Dermis microvascular lymphatic vessel endothelial cell (primary cell): Measurements from ENCODE around the gene SGSH. TPM values are rescaled to one million over a fixed set of nuclear protein-coding genes. Genes with fewer than 3 reads are reported as not detected.
"Not testable (repeated sequence)": the region's sequence is repeated elsewhere in the genome, so short reads cannot be mapped to it uniquely, and the experiment has no call there.

ENCODE experiments used
- DNase-seq, 2 donors: peaks; one replicate each; pipeline versions ENCODE4 v3.0.0 to v3.0.0-alpha.2; 2010; ENCODE audit warnings: low read depth in 2 of 2
- total RNA-seq: library from RNA; depleted of rRNA; stranded (reverse); fragments of >200 nt; gene quantifications from 2 replicates; pipeline ENCODE4 v1.2.1, GENCODE V29; 2014

Gene SGSH
- total RNA-seq, 1 donor from 2014 or later = 7.7 TPM

DNA sequence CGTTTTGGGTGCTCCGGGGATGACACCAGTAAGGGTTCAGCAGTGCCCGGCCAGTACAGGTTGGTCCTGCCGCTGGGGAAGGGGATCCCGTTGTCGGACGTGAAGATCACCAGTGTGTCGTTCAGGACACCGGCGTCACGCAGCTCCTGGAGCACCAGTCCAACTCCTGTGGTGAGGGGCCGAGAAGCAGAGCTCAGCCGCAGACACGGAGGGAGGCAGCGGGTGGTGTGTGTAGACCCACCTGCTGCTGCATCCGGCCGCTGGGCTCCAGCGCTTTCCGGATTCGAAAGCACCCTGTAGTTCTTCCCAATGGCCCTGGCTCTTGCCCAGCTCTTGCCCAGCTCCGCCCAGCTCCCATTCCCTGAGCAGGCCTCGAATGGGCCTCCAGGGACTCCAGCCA, 8.0 kb downstream of the SGSH start:
- DNase-seq = no peak

GRCh38 chr17:80210348-80211108, 9.6 kb downstream of the SGSH start:
- DNase-seq = no peak

DNA sequence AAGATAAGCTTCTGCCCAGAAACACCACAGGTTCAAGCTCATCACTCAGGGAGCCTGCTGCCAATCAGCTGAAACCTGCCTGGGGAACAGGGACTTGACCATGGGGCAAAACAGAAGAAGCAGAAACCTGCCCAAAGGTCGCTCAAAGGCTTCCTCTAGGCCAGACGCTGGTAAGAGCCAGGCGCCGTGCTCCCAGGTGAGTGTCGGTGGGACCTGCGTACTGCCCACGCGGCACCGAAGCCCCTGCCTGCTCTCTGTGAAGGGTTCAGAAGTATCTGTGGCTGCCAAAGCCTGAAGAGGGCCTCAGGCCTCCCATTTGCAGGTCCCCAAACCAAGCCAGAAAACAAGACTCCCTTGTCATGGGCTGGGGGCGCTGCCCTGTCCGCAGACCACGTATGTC, 10.4 kb downstream of the SGSH start:
- no peak for DNase-seq

DNA sequence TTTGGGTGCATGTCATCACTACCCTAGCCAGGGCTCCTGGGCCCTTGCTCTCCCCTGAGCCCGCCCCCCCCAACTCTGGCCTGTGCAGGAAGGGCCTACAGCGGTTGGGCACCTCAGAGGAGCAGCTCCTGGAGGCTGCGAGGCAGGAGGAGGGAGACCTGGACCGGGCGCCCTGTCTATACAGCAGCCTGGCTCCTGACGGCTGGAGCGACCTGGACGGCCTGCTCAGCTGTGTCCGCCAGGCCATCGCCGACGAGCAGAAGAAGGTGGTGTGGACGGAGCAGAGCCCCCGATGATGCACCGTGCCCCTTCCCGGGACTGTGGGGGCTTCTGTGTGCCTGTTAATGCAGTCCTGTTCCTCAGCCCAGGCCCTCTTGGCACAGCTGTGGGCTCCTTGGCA, 12.1 kb downstream of the SGSH start:
- no peak for DNase-seq

GRCh38 chr17:80205811-80206210, 14.3 kb downstream of the SGSH start:
- no peak for DNase-seq

- DNase-seq = no peak
Observed at GRCh38 chr17:80204626-80205468, 15.3 kb downstream of the SGSH start.

- no peak for DNase-seq
Observed at GRCh38 chr17:80203471-80203963, 16.6 kb downstream of the SGSH start.

GRCh38 chr17:80202197-80202596, 17.9 kb downstream of the SGSH start:
- no peak for DNase-seq

GRCh38 chr17:80201446-80201845, 18.7 kb downstream of the SGSH start:
- DNase-seq = no peak

GRCh38 chr17:80199295-80199694, 20.8 kb downstream of the SGSH start:
- not testable (repeated sequence) for DNase-seq

DNA sequence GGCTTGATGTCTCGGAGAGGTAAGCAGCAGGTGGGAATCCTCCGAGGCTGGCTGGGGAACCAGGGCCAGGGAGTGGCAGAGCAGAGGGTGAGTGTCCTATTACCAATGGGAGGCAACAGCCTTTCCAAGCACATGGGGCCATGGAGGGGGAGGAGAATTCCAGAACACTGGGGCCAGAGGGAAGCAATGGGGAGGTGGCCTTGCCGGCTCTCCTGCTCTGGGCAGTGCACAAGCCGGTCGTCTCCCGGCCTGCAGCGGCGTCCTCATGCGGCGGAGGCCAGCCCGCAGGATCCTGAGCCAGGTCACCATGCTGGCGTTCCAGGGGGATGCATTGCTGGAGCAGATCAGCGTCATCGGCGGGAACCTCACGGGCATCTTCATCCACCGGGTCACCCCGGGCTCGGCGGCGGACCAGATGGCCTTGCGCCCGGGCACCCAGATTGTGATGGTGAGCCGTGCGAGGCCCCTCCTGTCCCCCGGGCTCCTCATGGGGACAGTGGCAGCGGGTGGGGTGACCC, 21.9 kb downstream of the SGSH start:
- no peak for DNase-seq

GRCh38 chr17:80196652-80197051, 23.5 kb downstream of the SGSH start:
- DNase-seq = no peak

- peak in 1 of 2 donors; percentile 22 for DNase-seq
Observed at GRCh38 chr17:80195671-80196529, 24.2 kb downstream of the SGSH start.

- DNase-seq = no peak
Observed at GRCh38 chr17:80195141-80195540, 25.0 kb downstream of the SGSH start.

DNA sequence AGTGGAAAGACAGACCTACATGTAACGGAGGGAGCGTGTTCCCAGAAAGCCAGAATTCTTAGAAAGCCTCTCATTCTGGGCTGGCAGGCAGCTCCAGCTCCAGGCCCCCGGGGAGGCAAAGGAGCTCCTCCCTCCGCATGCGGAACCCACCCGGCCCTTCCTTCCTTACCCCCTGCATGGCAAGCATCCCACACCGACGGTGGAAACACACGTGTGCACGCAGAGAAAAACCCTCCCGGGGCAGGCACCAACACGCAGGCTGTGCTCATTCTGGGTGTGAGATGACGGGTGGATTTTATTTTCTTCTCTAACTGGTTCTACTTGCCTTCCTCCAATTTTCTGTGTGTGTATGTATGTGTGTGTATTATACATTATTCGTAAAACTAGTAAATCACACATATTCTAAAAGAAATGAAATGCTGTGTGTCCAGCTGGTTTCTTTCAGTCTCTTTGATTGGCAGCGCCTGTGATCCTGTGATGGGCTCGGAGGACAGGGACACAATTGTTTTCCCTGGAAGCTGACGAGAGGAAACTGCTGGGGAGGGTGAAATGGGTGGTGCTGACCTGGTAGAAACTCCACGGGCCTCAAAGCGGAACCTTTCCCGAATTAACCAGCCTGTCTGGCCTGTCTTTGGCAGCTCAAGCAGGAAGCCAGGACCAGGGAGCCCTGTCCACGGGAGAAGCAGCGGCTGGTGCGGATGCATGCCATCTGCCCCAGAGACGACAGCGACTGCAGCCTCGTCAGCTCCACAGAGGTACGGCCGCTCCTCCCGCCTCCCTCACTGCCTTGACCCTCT, 28.1 kb downstream of the SGSH start:
- peak; percentile 49 to 76 for DNase-seq

DNA sequence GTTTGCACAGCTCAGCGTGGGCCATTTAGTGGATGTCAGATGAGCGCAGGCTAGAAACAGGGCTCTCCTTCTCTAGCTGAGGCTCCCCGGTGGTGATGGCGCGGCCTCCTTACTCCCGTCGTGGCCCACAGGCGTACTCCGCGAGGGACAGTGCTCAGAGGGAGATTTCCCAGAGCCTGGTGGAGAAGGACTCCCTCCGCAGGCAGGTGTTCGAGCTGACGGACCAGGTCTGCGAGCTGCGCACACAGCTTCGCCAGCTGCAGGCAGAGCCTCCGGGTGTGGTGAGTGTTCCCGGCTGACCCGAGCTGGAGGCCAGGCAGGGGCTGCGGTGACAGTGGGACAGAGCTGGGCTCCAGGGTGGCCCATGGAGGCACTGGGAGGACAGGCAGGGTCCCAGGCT, 28.9 kb downstream of the SGSH start:
- DNase-seq = no peak

GRCh38 chr17:80190716-80191115, 29.4 kb downstream of the SGSH start:
- DNase-seq = no peak

- DNase-seq = no peak
Observed at GRCh38 chr17:80189611-80190010, 30.5 kb downstream of the SGSH start.

DNA sequence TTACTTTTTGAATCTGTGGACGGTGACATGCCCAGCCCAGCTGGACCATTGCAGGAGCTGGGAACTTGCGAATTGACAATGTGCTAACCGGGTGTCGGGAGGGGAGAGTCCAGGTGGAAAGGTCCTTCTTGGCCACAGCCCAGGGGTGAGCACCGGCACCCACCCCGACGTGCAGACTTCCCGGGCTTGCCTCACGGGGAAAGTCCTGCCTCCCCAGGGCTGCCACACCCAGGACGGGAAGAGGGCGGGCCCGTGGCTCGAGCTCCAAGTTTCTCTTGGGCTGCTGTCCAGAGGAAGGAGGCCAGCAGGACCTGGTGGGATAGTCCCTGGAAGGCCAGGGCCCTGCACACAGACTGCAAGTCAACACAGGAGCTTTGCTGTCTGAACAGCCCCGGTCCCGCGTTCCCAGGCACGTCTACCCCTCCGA, 32.6 kb downstream of the SGSH start:
- DNase-seq = no peak

- no peak for DNase-seq
Observed at GRCh38 chr17:80187090-80187489, 33.0 kb downstream of the SGSH start.

DNA sequence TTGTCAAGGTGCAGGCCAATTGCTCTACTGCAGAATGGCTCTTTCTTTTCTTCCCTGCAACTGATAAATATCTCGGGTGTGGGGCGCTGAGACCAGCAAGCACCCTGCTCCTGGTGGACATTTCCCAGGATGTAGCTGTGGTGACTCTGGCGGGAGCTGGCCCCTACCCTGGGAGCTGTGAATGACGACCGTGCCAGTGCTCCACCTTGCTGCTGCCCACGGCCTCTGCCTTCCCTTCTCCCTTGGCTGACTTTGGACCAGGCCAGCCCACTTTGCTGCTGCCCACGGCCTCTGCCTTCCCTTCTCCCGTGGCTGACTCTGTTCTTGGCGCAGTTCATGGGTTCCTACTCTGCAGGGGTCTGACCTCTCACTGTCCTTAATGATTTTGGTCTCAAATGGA, 34.2 kb downstream of the SGSH start:
- DNase-seq = no peak
